Mesenchymal stem cell (in vitro differentiated cells and primary cell): ENCODE measurements around the gene VGLL2.

Experiments
- DNase-seq: peaks from one replicate; pipeline ENCODE4 v3.0.0-alpha.2; 2013
- H2AFZ ChIP-seq: one replicate; pipeline ENCODE4 v1.6.1; 2013; ENCODE audit warnings: low read depth, mild to moderate bottlenecking, control low read depth, inconsistent platforms, low read length, moderate library complexity
- H2AK5ac ChIP-seq: 2 replicates; pipeline ENCODE4 v1.6.1; 2013; ENCODE audit warnings: low read length, moderate library complexity, mild to moderate bottlenecking, inconsistent platforms; ENCODE audit not compliant: severe bottlenecking
- H2BK120ac ChIP-seq: one replicate; pipeline ENCODE4 v1.6.1; 2013; ENCODE audit warnings: low read depth, mild to moderate bottlenecking, inconsistent platforms, low read length, moderate library complexity
- H2BK12ac ChIP-seq, 2 experiments: one replicate each; pipeline ENCODE4 v1.6.1; 2013; ENCODE audit warnings: inconsistent platforms in 2 of 2, low read length in 2 of 2, mild to moderate bottlenecking in 2 of 2, moderate library complexity in 2 of 2, control low read depth in 1 of 2
- H2BK15ac ChIP-seq: one replicate; pipeline ENCODE4 v1.6.1; 2013; ENCODE audit warnings: mild to moderate bottlenecking, low read depth, inconsistent platforms; ENCODE audit not compliant: poor library complexity, severe bottlenecking
- H2BK5ac ChIP-seq: 2 replicates; pipeline ENCODE4 v1.6.1; 2013; ENCODE audit warnings: low read depth, mild to moderate bottlenecking, low read length, control low read depth, inconsistent platforms; ENCODE audit not compliant: poor library complexity, severe bottlenecking
- H3K14ac ChIP-seq, 2 experiments: one replicate each; pipeline ENCODE4 v1.6.1; 2013; ENCODE audit warnings: inconsistent platforms in 2 of 2, low read length in 2 of 2, control low read depth in 1 of 2, mild to moderate bottlenecking in 1 of 2, moderate library complexity in 1 of 2
- H3K18ac ChIP-seq, 2 experiments: one replicate each; pipeline ENCODE4 v1.6.1; 2013; ENCODE audit warnings: inconsistent platforms in 2 of 2, low read length in 2 of 2, control low read depth in 1 of 2, low read depth in 1 of 2, mild to moderate bottlenecking in 1 of 2
- H3K23ac ChIP-seq, 2 experiments: one replicate each; pipeline ENCODE4 v1.6.1; 2013; ENCODE audit warnings: inconsistent platforms in 2 of 2, low read length in 2 of 2, mild to moderate bottlenecking in 2 of 2, moderate library complexity in 2 of 2, control low read depth in 1 of 2
- H3K27ac ChIP-seq: 2 replicates; pipeline ENCODE4 v1.5.1; 2013; ENCODE audit warnings: mild to moderate bottlenecking, moderate library complexity, low read length, control low read depth, inconsistent platforms; ENCODE audit not compliant: poor library complexity, severe bottlenecking
- H3K27me3 ChIP-seq, 2 experiments: 2 replicates each; pipeline versions ENCODE4 v1.6.1 to v1.7.0; 2013; ENCODE audit warnings: low read length in 2 of 2, mild to moderate bottlenecking in 2 of 2, moderate library complexity in 2 of 2, control low read depth in 1 of 2, inconsistent platforms in 1 of 2; ENCODE audit not compliant: control insufficient read depth in 1 of 2, insufficient read depth in 1 of 2
- H3K36me3 ChIP-seq, 2 experiments: 2 replicates each; pipeline versions ENCODE4 v1.6.1 to v1.7.0; 2013; ENCODE audit warnings: low read length in 2 of 2, control low read depth in 1 of 2, inconsistent platforms in 1 of 2, low read depth in 1 of 2, mild to moderate bottlenecking in 1 of 2; ENCODE audit not compliant: insufficient read depth in 2 of 2, control insufficient read depth in 1 of 2
- H3K4ac ChIP-seq, 2 experiments: one replicate each; pipeline ENCODE4 v1.6.1; 2013; ENCODE audit warnings: inconsistent platforms in 2 of 2, low read length in 2 of 2, mild to moderate bottlenecking in 2 of 2, moderate library complexity in 2 of 2, control low read depth in 1 of 2, low read depth in 1 of 2
- H3K4me1 ChIP-seq: 2 replicates; pipeline ENCODE4 v1.6.1; 2013; ENCODE audit warnings: low read depth, low read length, control low read depth; ENCODE audit not compliant: control insufficient read depth, insufficient read depth
- H3K4me2 ChIP-seq: 2 replicates; pipeline ENCODE4 v1.6.1; 2013; ENCODE audit warnings: low read length, mild to moderate bottlenecking, inconsistent platforms; ENCODE audit not compliant: poor library complexity, severe bottlenecking
- H3K4me3 ChIP-seq, 2 experiments: 2 replicates each; pipeline versions ENCODE4 v1.5.1 to v1.7.0; 2013; ENCODE audit warnings: low read length in 2 of 2, mild to moderate bottlenecking in 2 of 2, control low read depth in 1 of 2, low read depth in 1 of 2; ENCODE audit not compliant: insufficient read depth in 1 of 2
- H3K79me1 ChIP-seq: replicated peaks from 2 replicates; pipeline ENCODE4 v1.6.1; 2013; ENCODE audit warnings: mild to moderate bottlenecking, control low read depth, low read length, inconsistent platforms; ENCODE audit not compliant: poor library complexity, severe bottlenecking
- H3K9ac ChIP-seq: 2 replicates; pipeline ENCODE4 v1.7.0; 2013; ENCODE audit warnings: mild to moderate bottlenecking, low read length, moderate library complexity
- H3K9me3 ChIP-seq: 2 replicates; pipeline ENCODE4 v1.7.0; 2013; ENCODE audit warnings: mild to moderate bottlenecking, low read length; ENCODE audit not compliant: control insufficient read depth
- H4K8ac ChIP-seq: one replicate; pipeline ENCODE4 v1.6.1; 2013; ENCODE audit warnings: inconsistent platforms, mild to moderate bottlenecking, low read length, moderate library complexity
- H4K91ac ChIP-seq: one replicate; pipeline ENCODE4 v1.6.1; 2013; ENCODE audit warnings: mild to moderate bottlenecking, low read length, inconsistent platforms
- WGBS: methylation state at CpG from one replicate; pipeline ENCODE4 v1.1.7; 2013; ENCODE audit warnings: mixed read lengths; 5-methylcytosine and 5-hydroxymethylcytosine counted together

Gene VGLL2

DNA sequence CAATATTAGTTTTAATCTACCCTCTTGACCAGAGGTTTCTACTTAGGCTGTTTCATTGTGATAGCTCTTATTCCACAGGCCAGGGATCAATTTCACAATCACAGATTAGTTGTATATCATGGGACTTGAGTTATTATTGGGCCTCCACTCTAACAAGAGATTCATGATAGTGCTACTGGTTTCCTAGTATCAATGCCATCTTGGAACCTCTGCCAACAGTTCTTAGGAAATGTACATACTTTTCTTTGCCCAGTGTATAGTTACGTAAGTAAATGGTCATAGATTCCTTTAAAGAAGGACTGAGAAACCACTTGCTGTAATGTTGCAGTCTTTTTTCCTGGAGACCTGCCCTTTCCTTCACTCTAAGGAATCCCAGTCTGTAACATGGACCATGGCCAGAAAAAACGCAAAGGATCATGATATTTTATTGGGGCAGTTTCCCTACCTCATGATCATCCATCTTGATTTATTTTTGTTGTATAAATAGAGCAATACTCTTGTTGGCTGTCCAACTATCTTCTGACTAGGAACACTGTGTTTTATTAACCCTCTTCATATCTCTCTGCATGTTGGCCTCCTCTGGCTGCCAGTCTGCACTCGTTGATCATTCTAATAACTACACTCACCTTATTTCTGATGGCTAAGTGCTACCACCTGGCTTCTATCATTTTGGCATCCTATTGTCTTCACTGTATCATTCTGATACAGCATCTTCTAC is 38.0 kb upstream of the VGLL2 start:
- no peak overlapping the region for H3K9ac ChIP-seq
- DNase-seq = no peak
- no peak overlapping the region for H4K8ac ChIP-seq
- H2BK12ac ChIP-seq = no peak overlapping the region
- H2BK120ac ChIP-seq = no peak overlapping the region
- H3K4ac ChIP-seq = no peak overlapping the region
- no peak overlapping the region for H3K18ac ChIP-seq
- H3K4me1 ChIP-seq = no peaks in the 10 kb centered on the region
- no peaks in the 10 kb centered on the region for H3K79me1 ChIP-seq
- peaks cover 5% of the 10 kb centered on the region for H3K9me3 ChIP-seq
- H3K23ac ChIP-seq = no peak overlapping the region
- H2BK5ac ChIP-seq = no peak overlapping the region
- H2AFZ ChIP-seq = no peak overlapping the region
- no peak overlapping the region for H3K4me2 ChIP-seq
- H2BK15ac ChIP-seq = no peak overlapping the region
- no peak overlapping the region for H3K27ac ChIP-seq
- no peaks in the 10 kb centered on the region for H3K27me3 ChIP-seq
- H4K91ac ChIP-seq = no peak overlapping the region
- no peaks in the 10 kb centered on the region for H3K36me3 ChIP-seq
- H2AK5ac ChIP-seq = no peak overlapping the region
- H3K4me3 ChIP-seq = no peak overlapping the region
- WGBS = 83% methylated on average over 2 of the region's 3 CpGs
- no peak overlapping the region for H3K14ac ChIP-seq

DNA sequence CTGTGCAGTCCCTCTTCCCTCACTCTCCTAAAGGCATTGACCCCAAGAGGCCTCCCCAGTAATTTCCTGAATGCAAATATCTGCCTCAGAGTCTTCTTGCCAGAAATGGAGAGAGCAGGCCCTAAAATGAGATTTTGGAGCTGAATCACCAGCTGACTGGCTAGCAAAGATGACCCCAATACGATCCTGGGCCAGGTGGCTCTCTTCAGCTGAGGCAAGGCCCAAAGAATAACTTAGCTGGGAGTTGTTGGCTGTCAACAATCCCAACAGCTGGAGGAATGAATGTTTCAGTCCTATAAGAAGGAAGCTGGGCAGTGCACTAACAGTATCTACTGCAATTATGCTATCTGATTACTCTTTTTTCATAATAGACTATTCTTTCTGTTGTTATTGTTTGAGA is 37.2 kb upstream of the VGLL2 start:
- Histone ChIP-seq H3K18ac (no peak overlapping the region), H3K9ac (no peak overlapping the region), H2AK5ac (no peak overlapping the region), H3K27ac (no peak overlapping the region), H3K4ac (no peak overlapping the region), H4K8ac (no peak overlapping the region), H3K23ac (no peak overlapping the region), H2BK12ac (no peak overlapping the region), H2AFZ (no peak overlapping the region), H3K79me1 (no peaks in the 10 kb centered on the region), H2BK5ac (no peak overlapping the region), H3K9me3 (peaks cover 5% of the 10 kb centered on the region), H3K4me1 (no peaks in the 10 kb centered on the region), H3K4me3 (no peak overlapping the region), H2BK120ac (no peak overlapping the region), H3K4me2 (no peak overlapping the region), H3K36me3 (no peaks in the 10 kb centered on the region), H4K91ac (no peak overlapping the region), H2BK15ac (no peak overlapping the region), H3K14ac (no peak overlapping the region), H3K27me3 (no peaks in the 10 kb centered on the region)
- DNase-seq = no peak
- 71% methylated on average over 1 of the region's 1 CpG for WGBS

DNA sequence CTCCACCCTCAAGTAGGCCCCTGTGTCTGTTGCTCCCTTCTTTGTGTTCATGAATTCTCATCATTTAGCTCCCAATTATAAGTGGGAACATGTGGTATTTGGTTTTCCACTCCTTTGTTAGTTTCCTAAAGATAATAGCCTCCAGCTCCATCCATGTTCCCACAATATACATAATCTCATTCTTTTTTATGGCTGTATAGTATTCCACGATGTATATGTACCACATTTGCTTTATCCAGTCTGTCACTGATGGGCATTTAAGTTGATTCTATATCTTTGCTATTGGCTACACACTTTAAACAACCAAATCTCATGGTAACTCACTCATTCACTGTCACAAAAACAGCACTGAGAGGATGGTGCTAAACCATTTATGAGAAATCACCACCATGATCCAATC is 35.5 kb upstream of the VGLL2 start:
- Histone ChIP-seq H3K18ac (no peak overlapping the region), H3K9ac (no peak overlapping the region), H3K4me1 (no peaks in the 10 kb centered on the region), H3K9me3 (peaks cover 5% of the 10 kb centered on the region), H2BK5ac (no peak overlapping the region), H3K4ac (no peak overlapping the region), H2BK15ac (no peak overlapping the region), H3K36me3 (no peaks in the 10 kb centered on the region), H4K91ac (no peak overlapping the region), H2AK5ac (no peak overlapping the region), H3K79me1 (no peaks in the 10 kb centered on the region), H2BK12ac (no peak overlapping the region), H3K23ac (no peak overlapping the region), H3K4me2 (no peak overlapping the region), H3K27me3 (no peaks in the 10 kb centered on the region), H3K14ac (no peak overlapping the region), H4K8ac (no peak overlapping the region), H2AFZ (no peak overlapping the region), H2BK120ac (no peak overlapping the region), H3K4me3 (no peak overlapping the region), H3K27ac (no peak overlapping the region)
- WGBS = 67% methylated on average over 1 of the region's 1 CpG
- no peak for DNase-seq

DNA sequence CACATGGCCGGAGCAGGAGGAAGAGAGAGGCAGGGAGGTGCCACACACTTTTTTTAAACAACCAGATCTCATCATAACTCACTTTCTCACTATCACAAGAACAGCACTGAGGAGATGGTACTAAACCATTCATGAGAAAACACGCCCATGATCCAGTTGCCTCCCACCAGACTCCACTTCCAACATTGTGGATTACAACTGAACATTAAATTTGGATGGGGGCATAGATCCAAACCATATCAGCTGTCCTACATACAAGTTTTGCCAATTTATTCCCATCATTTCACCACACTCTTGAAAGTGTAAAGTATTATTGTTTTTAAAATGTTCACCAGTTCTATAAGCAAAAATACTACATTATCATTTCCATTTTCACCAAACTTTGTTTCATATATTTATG is 33.9 kb upstream of the VGLL2 start:
- no peak overlapping the region for H4K8ac ChIP-seq
- H3K14ac ChIP-seq = no peak overlapping the region
- H3K4ac ChIP-seq = no peak overlapping the region
- DNase-seq = no peak
- H2AFZ ChIP-seq = no peak overlapping the region
- H2BK5ac ChIP-seq = no peak overlapping the region
- no peak overlapping the region for H2AK5ac ChIP-seq
- H4K91ac ChIP-seq = no peak overlapping the region
- 75% methylated on average over 2 of the region's 2 CpGs for WGBS
- no peaks in the 10 kb centered on the region for H3K36me3 ChIP-seq
- H2BK120ac ChIP-seq = no peak overlapping the region
- H3K27ac ChIP-seq = no peak overlapping the region
- H3K79me1 ChIP-seq = no peaks in the 10 kb centered on the region
- H2BK15ac ChIP-seq = no peak overlapping the region
- no peak overlapping the region for H3K4me3 ChIP-seq
- no peak overlapping the region for H3K9ac ChIP-seq
- H3K4me2 ChIP-seq = no peak overlapping the region
- no peak overlapping the region for H2BK12ac ChIP-seq
- H3K4me1 ChIP-seq = no peaks in the 10 kb centered on the region
- H3K18ac ChIP-seq = no peak overlapping the region
- no peaks in the 10 kb centered on the region for H3K27me3 ChIP-seq
- peaks cover 5% of the 10 kb centered on the region for H3K9me3 ChIP-seq
- H3K23ac ChIP-seq = no peak overlapping the region
